B cell (primary cell): Measurements from ENCODE around the gene C14orf119. TPM values are rescaled to one million over a fixed set of nuclear protein-coding genes. Genes with fewer than 3 reads are reported as not detected.

ENCODE experiments used
- ATAC-seq: fragments of 200-7000 bp; cut with Tn5 transposase; one replicate; pipeline ENCODE4 v1.10.0; 2021; ENCODE audit warnings: low read depth, mild to moderate bottlenecking, moderate number of reproducible peaks, moderate library complexity
- CTCF ChIA-PET: fragments of 350-600 bp; sonication (Branson Sonifier 250); formaldehyde crosslinking; loops from one replicate; lab custom pipeline; 2021; ENCODE audit warnings: antibody characterized with exemption, inconsistent platforms; lab: Charles Lee
- POLR2A ChIA-PET: fragments of 350-600 bp; sonication (Branson Sonifier 250); formaldehyde crosslinking; loops from one replicate; lab custom pipeline; 2021; ENCODE audit warnings: antibody characterized with exemption; lab: Charles Lee
- DNase-seq: peaks from one replicate; pipeline ENCODE4 v3.0.0; 2013
- H2AFZ ChIP-seq: 2 replicates; pipeline ENCODE4 v1.6.1; 2012; ENCODE audit warnings: mild to moderate bottlenecking, low read depth, low read length; ENCODE audit not compliant: insufficient read depth, poor library complexity, severe bottlenecking
- H3K27ac ChIP-seq, 2 donors: 1 replicate in 1 of 2; 2 replicates in 1 of 2; pipeline ENCODE4 v1.5.1; 2012 to 2013; ENCODE audit warnings: low read length in 2 of 2, mild to moderate bottlenecking in 2 of 2, moderate library complexity in 1 of 2
- H3K27me3 ChIP-seq, 4 experiments: fragments of 200-600 bp in 1 of 4; sonication (generic) in 1 of 4; replicated peaks in 1 of 4; 1 replicate in 2 of 4; 2 replicates in 2 of 4; pipeline versions ENCODE4 v1.6.1 to v1.7.0; 2013 to 2016; ENCODE audit warnings: low read length in 3 of 4, mild to moderate bottlenecking in 2 of 4, mixed read lengths in 1 of 4, moderate library complexity in 1 of 4; ENCODE audit not compliant: insufficient read depth in 4 of 4, control insufficient read depth in 3 of 4; ENCODE audit errors: control extremely low read depth in 1 of 4
- H3K36me3 ChIP-seq, 2 experiments: replicated peaks in 1 of 2; 1 replicate in 1 of 2; 2 replicates in 1 of 2; pipeline versions ENCODE4 v1.6.1 to v1.7.1; 2013; ENCODE audit warnings: low read length in 1 of 2; ENCODE audit not compliant: insufficient read depth in 2 of 2, control insufficient read depth in 1 of 2; ENCODE audit errors: control extremely low read depth in 1 of 2, extremely low read depth in 1 of 2
- H3K4me1 ChIP-seq, 2 donors: fragments of 200-600 bp in 1 of 2; sonication (generic) in 1 of 2; 1 replicate in 1 of 2; 2 replicates in 1 of 2; pipeline versions ENCODE4 v1.5.1 to v1.6.1; 2013 to 2017; ENCODE audit warnings: low read length in 2 of 2; ENCODE audit not compliant: control insufficient read depth in 2 of 2, insufficient read depth in 2 of 2
- H3K4me2 ChIP-seq: replicated peaks from 2 replicates; pipeline ENCODE3; 2012; ENCODE audit warnings: mild to moderate bottlenecking, low read depth, low read length; ENCODE audit not compliant: poor library complexity, severe bottlenecking
- H3K4me3 ChIP-seq, 5 experiments: fragments of 200-600 bp in 1 of 5; sonication (generic) in 1 of 5; 1 replicate in 3 of 5; 2 replicates in 2 of 5; pipeline versions ENCODE4 v1.5.1 to v1.7.0; 2011 to 2016; ENCODE audit warnings: low read length in 4 of 5, mild to moderate bottlenecking in 4 of 5, low read depth in 2 of 5, control low read depth in 1 of 5, moderate library complexity in 1 of 5; ENCODE audit not compliant: insufficient read depth in 1 of 5; ENCODE audit errors: control extremely low read depth in 1 of 5, extremely low read depth in 1 of 5
- H3K79me2 ChIP-seq: fragments of 200-600 bp; sonication (generic); one replicate; pipeline ENCODE4 v1.6.0; 2016; ENCODE audit warnings: low read length; ENCODE audit not compliant: control insufficient read depth, insufficient read depth
- H3K9ac ChIP-seq: fragments of 200-600 bp; sonication (generic); 2 replicates; pipeline ENCODE4 v1.6.1; 2017; ENCODE audit warnings: mild to moderate bottlenecking, low read length, moderate library complexity
- H3K9me3 ChIP-seq, 3 donors: one replicate each; pipeline versions ENCODE4 v1.6.1 to v1.7.1; 2013; ENCODE audit warnings: low read length in 2 of 3; ENCODE audit not compliant: control insufficient read depth in 2 of 3, insufficient read depth in 1 of 3; ENCODE audit errors: control extremely low read depth in 1 of 3
- H4K20me1 ChIP-seq: 2 replicates; pipeline ENCODE4 v1.6.0; 2012; ENCODE audit warnings: mild to moderate bottlenecking, low read length; ENCODE audit not compliant: insufficient read depth, control insufficient read depth, poor library complexity, severe bottlenecking
- H3K27ac Mint-ChIP-seq: one replicate; pipeline ENCODE4 v1.8.0; 2021; ENCODE audit warnings: mixed read lengths
- H3K27me3 Mint-ChIP-seq: one replicate; pipeline ENCODE4 v1.8.0; 2021; ENCODE audit warnings: mixed read lengths
- H3K4me1 Mint-ChIP-seq: one replicate; pipeline ENCODE4 v1.8.0; 2021; ENCODE audit warnings: mixed read lengths
- H3K4me3 Mint-ChIP-seq: one replicate; pipeline ENCODE4 v1.8.0; 2021; ENCODE audit warnings: mixed read lengths
- H3K9me3 Mint-ChIP-seq: one replicate; pipeline ENCODE4 v1.8.0; 2022; ENCODE audit warnings: mixed read lengths; ENCODE audit not compliant: insufficient read depth
- CTCF ChIP-seq: fragments of 200-600 bp; IDR thresholded peaks from one replicate; pipeline ENCODE4 v1.8.0; 2022; ENCODE audit warnings: antibody characterized with exemption, mild to moderate bottlenecking
- EZH2 ChIP-seq: IDR thresholded peaks from 2 replicates; pipeline ENCODE4 v1.6.1; 2012; ENCODE audit warnings: borderline replicate concordance, low read depth, mild to moderate bottlenecking, moderate library complexity, low read length; ENCODE audit not compliant: insufficient read depth, poor library complexity, severe bottlenecking
- WGBS: methylation state at CpG from one replicate; pipeline ENCODE4 v1.1.5; 2013; ENCODE audit warnings: missing lambda C conversion rate; ENCODE audit not compliant: insufficient coverage; 5-methylcytosine and 5-hydroxymethylcytosine counted together
- intact Hi-C: fragments of 100-400 bp; cut with micrococcal nuclease; formaldehyde crosslinking; loops from one replicate; pipeline ENCODE4 v1.10.0; 2022
- polyA plus RNA-seq: library from polyadenylated mRNA; depleted of rRNA; stranded (reverse); fragments of >200 nt; gene quantifications from 2 replicates; pipeline ENCODE4 v1.2.3, GENCODE V29; 2012
- total RNA-seq, 2 donors: library from RNA; stranded (reverse); fragments of 120-200 nt in 1 of 2; gene quantifications; 1 replicate in 1 of 2; 2 replicates in 1 of 2; pipeline versions ENCODE4 v1.2.3 to v1.2.4, GENCODE V29; 2013 to 2022

Gene C14orf119
- total and polyA plus RNA-seq, 2 donors (not counting 1 experiment from before 2014, with no cell fraction given) = 12.2 to 30.6 TPM

GRCh38 chr14:23126548-23127278, 31.4 kb downstream of the C14orf119 start:
- intact Hi-C loops = no loop called here
- Mint-ChIP-seq H3K9me3 (no peaks in the 10 kb centered on the region), H3K27me3 (no peaks in the 10 kb centered on the region), H3K4me1 (peaks cover 19% of the 10 kb centered on the region), H3K4me3 (no peak overlapping the region), H3K27ac (no peak overlapping the region)
- DNase-seq (no peak), ATAC-seq (no peak)
- no peak overlapping the region for H3K4me2 ChIP-seq
- peaks cover 10 to 16% of the 10 kb centered on the region in 2 donors for H3K4me1 ChIP-seq
- no peaks in the 10 kb centered on the region for H3K79me2 ChIP-seq
- no peaks in the 10 kb centered on the region for H4K20me1 ChIP-seq
- WGBS = 94% methylated on average over 5 of the region's 8 CpGs
- ChIA-PET CTCF (interaction anchor here (0.6 to 9.6 kb wide), 2 partner anchors 51 to 58 kb away, joined by 4 to 249 read pairs; partner anchors contain the start of gene SLC7A8), POLR2A (no interaction called here)
- no peaks in the 10 kb centered on the region for H3K27me3 ChIP-seq
- H3K9me3 ChIP-seq = no peaks in the 10 kb centered on the region
- H3K9ac ChIP-seq = no peak overlapping the region
- TF ChIP-seq CTCF (no peak), EZH2 (no peak)
- H2AFZ ChIP-seq = no peak overlapping the region
- no peak overlapping the region for H3K4me3 ChIP-seq
- no peaks in the 10 kb centered on the region for H3K36me3 ChIP-seq
- H3K27ac ChIP-seq = no peak overlapping the region

- ChIA-PET POLR2A (no interaction called here), CTCF (no interaction called here)
- Histone ChIP-seq H3K36me3 (no peaks in the 10 kb centered on the region), H3K4me1 (peaks cover 7 to 11% of the 10 kb centered on the region in 2 donors), H3K79me2 (no peaks in the 10 kb centered on the region), H3K4me3 (no peak overlapping the region), H3K27me3 (no peaks in the 10 kb centered on the region), H3K9ac (no peak overlapping the region), H2AFZ (peak overlapping the region; percentile 48), H4K20me1 (no peaks in the 10 kb centered on the region), H3K9me3 (no peaks in the 10 kb centered on the region), H3K27ac (no peak overlapping the region), H3K4me2 (peak overlapping the region; percentile 11)
- intact Hi-C loops = no loop called here
- Mint-ChIP-seq H3K27ac (no peak overlapping the region), H3K9me3 (no peaks in the 10 kb centered on the region), H3K4me3 (no peak overlapping the region), H3K27me3 (no peaks in the 10 kb centered on the region), H3K4me1 (peaks cover 14% of the 10 kb centered on the region)
- ATAC-seq (no peak), DNase-seq (no peak)
- 100% methylated on average over 1 of the region's 3 CpGs for WGBS
- no peak for TF ChIP-seq EZH2
- no peak for TF ChIP-seq CTCF
Observed at GRCh38 chr14:23127861-23128260, 32.6 kb downstream of the C14orf119 start.
